Panc1 (cell line): ENCODE results near the gene TTC23. TPM values are rescaled to one million over a fixed set of nuclear protein-coding genes. Genes with fewer than 3 reads are reported as not detected.
"Not testable (repeated sequence)": the region's sequence is repeated elsewhere in the genome, so short reads cannot be mapped to it uniquely, and the experiment has no call there.

Experiments
- ATAC-seq: fragments of 200-7000 bp; cut with Tn5 transposase; 2 replicates; pipeline ENCODE4 v1.9.1; 2020; ENCODE audit warnings: mild to moderate bottlenecking, moderate library complexity
- BruUV-seq: library from RNA; stranded (reverse); fragments of 400-500 nt; replicated peaks from 2 replicates; lab custom pipeline; 2021; lab: Mats Ljungman, UMichigan
- CTCF ChIA-PET: fragments of 300-600 bp; sonication (Branson Sonifier 250); formaldehyde crosslinking; loops from one replicate; lab custom pipeline; 2022; ENCODE audit warnings: antibody characterized with exemption; lab: Charles Lee
- POLR2A ChIA-PET: fragments of 300-600 bp; sonication (Branson Sonifier 250); formaldehyde crosslinking; loops from one replicate; lab custom pipeline; 2022; ENCODE audit warnings: antibody characterized with exemption; lab: Charles Lee
- DNase-seq: peaks from one replicate; pipeline ENCODE4 v3.0.0-alpha.2; 2010; ENCODE audit warnings: low read depth, low spot score
- H3K27ac ChIP-seq: 2 replicates; pipeline ENCODE4 v1.5.1; 2011; ENCODE audit warnings: mild to moderate bottlenecking, low read length, inconsistent platforms
- H3K27me3 ChIP-seq: fragments of 200-500 bp; sonication (Bioruptor generic); 2 replicates; pipeline ENCODE4 v1.6.0; 2014; ENCODE audit warnings: low read length, inconsistent platforms; ENCODE audit not compliant: control insufficient read depth, insufficient read depth
- H3K36me3 ChIP-seq: fragments of 200-500 bp; sonication (Bioruptor generic); 2 replicates; pipeline ENCODE4 v1.5.1; 2014; ENCODE audit warnings: inconsistent platforms, mild to moderate bottlenecking, low read length, moderate library complexity; ENCODE audit not compliant: control insufficient read depth, insufficient read depth
- H3K4me1 ChIP-seq: 2 replicates; pipeline ENCODE4 v1.5.1; 2011; ENCODE audit warnings: inconsistent platforms, mild to moderate bottlenecking, low read length, moderate library complexity; ENCODE audit not compliant: control insufficient read depth, insufficient read depth
- H3K4me3 ChIP-seq, 2 experiments: 2 replicates each; pipeline ENCODE4 v1.5.1; 2011 to 2012; ENCODE audit warnings: low read depth in 2 of 2, low read length in 2 of 2, mild to moderate bottlenecking in 2 of 2, inconsistent platforms in 1 of 2, moderate library complexity in 1 of 2
- H3K9me3 ChIP-seq: fragments of 200-500 bp; sonication (Bioruptor generic); 2 replicates; pipeline ENCODE4 v1.5.1; 2014; ENCODE audit warnings: low read depth, mild to moderate bottlenecking, inconsistent platforms, low read length, moderate library complexity; ENCODE audit not compliant: control insufficient read depth, insufficient read depth
- POLR2AphosphoS5 ChIP-seq: IDR thresholded peaks from 2 replicates; pipeline ENCODE4 v1.6.1; 2012; ENCODE audit warnings: mild to moderate bottlenecking, low read depth, low read length, moderate library complexity
- SIN3A ChIP-seq: IDR thresholded peaks from 2 replicates; pipeline ENCODE4 v1.6.1; 2012; ENCODE audit warnings: low read depth, mild to moderate bottlenecking, low read length, moderate library complexity, borderline replicate concordance; ENCODE audit not compliant: insufficient read depth
- TCF7L2 ChIP-seq: IDR thresholded peaks from 2 replicates; pipeline ENCODE4 v1.6.1; 2011; ENCODE audit warnings: mild to moderate bottlenecking, low read depth, low read length, inconsistent platforms
- in situ Hi-C: cut with HindIII; loops from 2 replicates; pipeline ENCODE4 v1.10.0; 2016; ENCODE audit warnings: low sequenced_read_pairs, low pct_unique_long_range_greater_than_20kb
- intact Hi-C: fragments of 100-400 bp; cut with micrococcal nuclease; formaldehyde crosslinking; loops from one replicate; pipeline ENCODE4 v1.10.0; 2022; ENCODE audit not compliant: unreplicated experiment
- total RNA-seq: library from RNA; stranded (reverse); gene quantifications from one replicate; pipeline ENCODE4 v1.2.1, GENCODE V29; 2021; ENCODE audit not compliant: unreplicated experiment
- TF ChIP-seq, protein P1 (sequence below): fragments of 450-650 bp; IDR thresholded peaks from 2 replicates; pipeline ENCODE4 v1.5.1; 2017; ENCODE audit warnings: mild to moderate bottlenecking
- TF ChIP-seq, protein P2 (sequence below), 2 experiments: IDR thresholded peaks; 2 replicates each; pipeline ENCODE4 v1.6.1; 2011 to 2012; ENCODE audit warnings: low read depth in 2 of 2, control low read depth in 1 of 2, low read length in 1 of 2, mild to moderate bottlenecking in 1 of 2, moderate library complexity in 1 of 2; ENCODE audit not compliant: insufficient read depth in 1 of 2

Gene TTC23
- total RNA-seq, 1 experiment from 2014 or later, result 21.7 TPM

DNA sequence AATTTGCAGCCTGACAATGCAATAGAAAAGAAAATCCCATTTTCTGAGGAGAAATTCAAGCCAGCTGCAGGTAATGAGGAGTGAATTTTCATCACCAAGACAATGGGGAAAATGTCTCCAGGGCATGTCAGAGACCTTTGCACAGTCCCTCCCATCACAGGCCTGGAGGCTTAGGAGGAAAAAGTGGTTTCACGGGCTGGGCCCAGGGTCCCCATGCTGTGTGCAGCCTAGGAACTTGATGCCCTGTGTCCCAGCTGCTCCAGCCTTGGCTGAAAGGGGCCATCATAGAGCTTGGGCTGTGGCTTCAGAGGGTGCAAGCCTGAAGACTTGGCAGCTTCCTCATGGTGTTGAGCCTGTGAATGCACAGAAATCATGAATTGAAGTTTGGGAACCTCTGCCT lies 57.2 kb downstream of the TTC23 start:
- H3K36me3 ChIP-seq, intact Hi-C loops, H3K27me3 ChIP-seq, CTCF ChIA-PET, H3K4me1 ChIP-seq, DNase-seq, ATAC-seq, in situ Hi-C loops, H3K27ac ChIP-seq, POLR2A ChIA-PET, H3K4me3 ChIP-seq, BruUV-seq, H3K9me3 ChIP-seq: not testable (repeated sequence)

DNA sequence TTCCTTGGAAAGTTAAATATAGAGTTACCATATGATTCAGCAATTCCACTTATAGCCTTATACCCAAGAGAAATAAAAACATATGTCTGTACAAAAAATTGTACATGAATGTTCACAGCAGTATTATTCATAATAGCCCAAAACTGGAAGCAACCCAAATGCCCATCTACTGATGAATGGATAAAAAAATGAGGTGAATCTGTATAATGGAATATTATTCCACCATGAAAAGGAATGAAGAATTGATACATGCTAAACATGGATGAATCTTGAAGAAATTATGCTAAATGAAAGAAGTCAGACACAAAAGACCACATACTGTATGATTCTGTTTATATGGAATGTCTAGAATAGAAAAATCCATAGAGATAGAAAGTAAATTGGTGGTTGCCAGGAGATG lies 61.4 kb downstream of the TTC23 start:
- no peak for ATAC-seq
- Histone ChIP-seq H3K36me3 (no peaks in the 10 kb centered on the region), H3K4me1 (no peaks in the 10 kb centered on the region), H3K27me3 (no peaks in the 10 kb centered on the region), H3K27ac (no peak overlapping the region), H3K9me3 (no peaks in the 10 kb centered on the region), H3K4me3 (no peak overlapping the region)
- no peak for DNase-seq
- CTCF ChIA-PET, result no interaction called here
- POLR2A ChIA-PET, result no interaction called here
- intact Hi-C loops, result no loop called here
- no TSS peak for BruUV-seq
- no peak for TF ChIP-seq POLR2AphosphoS5
- in situ Hi-C loops, result no loop called here

DNA sequence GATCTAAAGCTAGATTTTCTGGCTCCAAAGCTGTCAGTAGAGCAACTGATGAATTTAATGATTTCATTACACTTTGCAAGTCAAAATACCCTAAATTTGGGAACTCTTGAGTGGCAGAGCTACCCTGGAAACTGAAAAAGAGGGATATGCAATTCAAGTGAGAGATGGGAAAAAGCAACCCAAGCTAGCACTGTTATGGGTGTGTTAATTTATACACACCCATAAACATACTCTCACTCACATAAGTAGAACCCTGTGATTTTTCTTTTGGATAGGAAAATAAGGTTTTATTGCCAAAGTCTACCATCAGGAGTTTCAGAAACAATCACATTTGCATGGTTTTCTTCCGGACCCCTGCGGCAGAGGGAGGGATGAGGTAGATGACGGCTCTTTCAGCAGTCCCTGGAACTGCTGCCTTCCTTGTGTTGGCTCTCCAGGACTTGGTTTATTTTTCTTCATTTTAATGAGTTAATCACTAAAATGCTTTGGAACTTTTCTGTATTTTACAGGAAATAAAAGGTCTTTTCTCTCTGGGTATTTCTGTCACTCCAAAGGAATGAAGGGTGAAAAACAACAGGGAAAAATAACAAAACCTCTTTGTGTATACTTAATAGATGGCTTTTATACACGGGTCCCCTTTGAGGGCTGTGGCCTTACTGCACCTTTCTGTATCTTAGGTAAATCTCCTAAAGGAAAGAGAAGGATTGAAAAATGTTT lies 63.8 kb downstream of the TTC23 start:
- no peak overlapping the region for H3K27ac ChIP-seq
- H3K9me3 ChIP-seq, result no peaks in the 10 kb centered on the region
- BruUV-seq, result no TSS peak
- POLR2A ChIA-PET, result no interaction called here
- H3K4me1 ChIP-seq, result no peaks in the 10 kb centered on the region
- CTCF ChIA-PET, result no interaction called here
- ATAC-seq (no peak), DNase-seq (no peak)
- in situ Hi-C loops (no loop called here), intact Hi-C loops (no loop called here)
- H3K36me3 ChIP-seq, result no peaks in the 10 kb centered on the region
- TF ChIP-seq, protein P1, sequence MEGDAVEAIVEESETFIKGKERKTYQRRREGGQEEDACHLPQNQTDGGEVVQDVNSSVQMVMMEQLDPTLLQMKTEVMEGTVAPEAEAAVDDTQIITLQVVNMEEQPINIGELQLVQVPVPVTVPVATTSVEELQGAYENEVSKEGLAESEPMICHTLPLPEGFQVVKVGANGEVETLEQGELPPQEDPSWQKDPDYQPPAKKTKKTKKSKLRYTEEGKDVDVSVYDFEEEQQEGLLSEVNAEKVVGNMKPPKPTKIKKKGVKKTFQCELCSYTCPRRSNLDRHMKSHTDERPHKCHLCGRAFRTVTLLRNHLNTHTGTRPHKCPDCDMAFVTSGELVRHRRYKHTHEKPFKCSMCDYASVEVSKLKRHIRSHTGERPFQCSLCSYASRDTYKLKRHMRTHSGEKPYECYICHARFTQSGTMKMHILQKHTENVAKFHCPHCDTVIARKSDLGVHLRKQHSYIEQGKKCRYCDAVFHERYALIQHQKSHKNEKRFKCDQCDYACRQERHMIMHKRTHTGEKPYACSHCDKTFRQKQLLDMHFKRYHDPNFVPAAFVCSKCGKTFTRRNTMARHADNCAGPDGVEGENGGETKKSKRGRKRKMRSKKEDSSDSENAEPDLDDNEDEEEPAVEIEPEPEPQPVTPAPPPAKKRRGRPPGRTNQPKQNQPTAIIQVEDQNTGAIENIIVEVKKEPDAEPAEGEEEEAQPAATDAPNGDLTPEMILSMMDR, result no peak
- no peak for TF ChIP-seq POLR2AphosphoS5
- TF ChIP-seq, protein P2, sequence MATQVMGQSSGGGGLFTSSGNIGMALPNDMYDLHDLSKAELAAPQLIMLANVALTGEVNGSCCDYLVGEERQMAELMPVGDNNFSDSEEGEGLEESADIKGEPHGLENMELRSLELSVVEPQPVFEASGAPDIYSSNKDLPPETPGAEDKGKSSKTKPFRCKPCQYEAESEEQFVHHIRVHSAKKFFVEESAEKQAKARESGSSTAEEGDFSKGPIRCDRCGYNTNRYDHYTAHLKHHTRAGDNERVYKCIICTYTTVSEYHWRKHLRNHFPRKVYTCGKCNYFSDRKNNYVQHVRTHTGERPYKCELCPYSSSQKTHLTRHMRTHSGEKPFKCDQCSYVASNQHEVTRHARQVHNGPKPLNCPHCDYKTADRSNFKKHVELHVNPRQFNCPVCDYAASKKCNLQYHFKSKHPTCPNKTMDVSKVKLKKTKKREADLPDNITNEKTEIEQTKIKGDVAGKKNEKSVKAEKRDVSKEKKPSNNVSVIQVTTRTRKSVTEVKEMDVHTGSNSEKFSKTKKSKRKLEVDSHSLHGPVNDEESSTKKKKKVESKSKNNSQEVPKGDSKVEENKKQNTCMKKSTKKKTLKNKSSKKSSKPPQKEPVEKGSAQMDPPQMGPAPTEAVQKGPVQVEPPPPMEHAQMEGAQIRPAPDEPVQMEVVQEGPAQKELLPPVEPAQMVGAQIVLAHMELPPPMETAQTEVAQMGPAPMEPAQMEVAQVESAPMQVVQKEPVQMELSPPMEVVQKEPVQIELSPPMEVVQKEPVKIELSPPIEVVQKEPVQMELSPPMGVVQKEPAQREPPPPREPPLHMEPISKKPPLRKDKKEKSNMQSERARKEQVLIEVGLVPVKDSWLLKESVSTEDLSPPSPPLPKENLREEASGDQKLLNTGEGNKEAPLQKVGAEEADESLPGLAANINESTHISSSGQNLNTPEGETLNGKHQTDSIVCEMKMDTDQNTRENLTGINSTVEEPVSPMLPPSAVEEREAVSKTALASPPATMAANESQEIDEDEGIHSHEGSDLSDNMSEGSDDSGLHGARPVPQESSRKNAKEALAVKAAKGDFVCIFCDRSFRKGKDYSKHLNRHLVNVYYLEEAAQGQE (IDR thresholded peaks at IDR 0.05; ENCODE audit: insufficient read depth in 1 of 2, low read depth in 2 of 2, low read length in 1 of 2), result no peak
- no peak for TF ChIP-seq TCF7L2
- no peak for TF ChIP-seq SIN3A
- H3K4me3 ChIP-seq, result no peak overlapping the region
- no peaks in the 10 kb centered on the region for H3K27me3 ChIP-seq
